Astrocyte (in vitro differentiated cells and primary cell): ENCODE results near the gene LGALS9C. TPM values are rescaled to one million over a fixed set of nuclear protein-coding genes. Genes with fewer than 3 reads are reported as not detected.
"Not testable (repeated sequence)": the region's sequence is repeated elsewhere in the genome, so short reads cannot be mapped to it uniquely, and the experiment has no call there.

Experiments used
- DNase-seq: peaks from one replicate; pipeline ENCODE4 v3.0.0-alpha.2; 2010; ENCODE audit warnings: low read depth
- FAIRE-seq: peaks from 2 replicates; lab custom pipeline; 2011; peaks lifted over from hg19 to GRCh38; lab: Jason Lieb, UNC
- H2AFZ ChIP-seq: 2 replicates; pipeline ENCODE4 v1.6.0; 2012; ENCODE audit warnings: low read depth, low read length, inconsistent platforms
- H3K27ac ChIP-seq: 2 replicates; pipeline ENCODE4 v1.5.1; 2011; ENCODE audit warnings: low read depth, low read length, inconsistent platforms
- H3K27me3 ChIP-seq: 2 replicates; pipeline ENCODE4 v1.6.0; 2011; ENCODE audit warnings: low read length, inconsistent platforms; ENCODE audit not compliant: insufficient read depth
- H3K36me3 ChIP-seq: 2 replicates; pipeline ENCODE4 v1.5.1; 2011; ENCODE audit warnings: low read length, inconsistent platforms; ENCODE audit not compliant: insufficient read depth
- H3K4me1 ChIP-seq: 2 replicates; pipeline ENCODE4 v1.5.1; 2011; ENCODE audit warnings: low read length, inconsistent platforms; ENCODE audit not compliant: insufficient read depth
- H3K4me2 ChIP-seq: 2 replicates; pipeline ENCODE4 v1.6.0; 2012; ENCODE audit warnings: low read length, inconsistent platforms
- H3K4me3 ChIP-seq: 2 replicates; pipeline ENCODE4 v1.5.1; 2011; ENCODE audit warnings: low read depth, mild to moderate bottlenecking, low read length, inconsistent platforms; ENCODE audit not compliant: insufficient read depth
- H3K79me2 ChIP-seq: 2 replicates; pipeline ENCODE4 v1.6.0; 2012; ENCODE audit warnings: mild to moderate bottlenecking, low read length, inconsistent platforms; ENCODE audit not compliant: insufficient read depth
- H3K9ac ChIP-seq: 2 replicates; pipeline ENCODE4 v1.6.0; 2012; ENCODE audit warnings: mild to moderate bottlenecking, low read length, inconsistent platforms
- H3K9me3 ChIP-seq: 2 replicates; pipeline ENCODE4 v1.5.1; 2012; ENCODE audit warnings: low read depth, mild to moderate bottlenecking, low read length, inconsistent platforms; ENCODE audit not compliant: insufficient read depth
- H4K20me1 ChIP-seq: 2 replicates; pipeline ENCODE4 v1.6.0; 2012; ENCODE audit warnings: low read length, inconsistent platforms; ENCODE audit not compliant: insufficient read depth
- H3K27ac Mint-ChIP-seq: one replicate; pipeline ENCODE4 v1.8.0; 2021; ENCODE audit warnings: mild to moderate bottlenecking, mixed read lengths; ENCODE audit not compliant: unreplicated experiment
- H3K27me3 Mint-ChIP-seq: one replicate; pipeline ENCODE4 v1.8.0; 2021; ENCODE audit warnings: low read depth, mixed read lengths; ENCODE audit not compliant: unreplicated experiment
- H3K36me3 Mint-ChIP-seq: one replicate; pipeline ENCODE4 v1.8.0; 2021; ENCODE audit warnings: low read depth, mixed read lengths; ENCODE audit not compliant: unreplicated experiment
- H3K4me1 Mint-ChIP-seq: one replicate; pipeline ENCODE4 v1.8.0; 2021; ENCODE audit warnings: low read depth, mixed read lengths; ENCODE audit not compliant: unreplicated experiment
- H3K4me3 Mint-ChIP-seq: one replicate; pipeline ENCODE4 v1.8.0; 2021; ENCODE audit warnings: mild to moderate bottlenecking, moderate library complexity, mixed read lengths; ENCODE audit not compliant: unreplicated experiment
- H3K9me3 Mint-ChIP-seq: one replicate; pipeline ENCODE4 v1.8.0; 2021; ENCODE audit warnings: mild to moderate bottlenecking, mixed read lengths; ENCODE audit not compliant: unreplicated experiment
- total RNA-seq: library from RNA; stranded (reverse); gene quantifications from 2 replicates; pipeline ENCODE4 v1.2.1, GENCODE V29; 2021
- TF ChIP-seq, protein P1 (sequence below): IDR thresholded peaks from 2 replicates; pipeline ENCODE4 v1.5.1; 2011; ENCODE audit warnings: low read depth, mild to moderate bottlenecking, inconsistent platforms, low read length, moderate library complexity; ENCODE audit not compliant: insufficient read depth

Gene LGALS9C
- total RNA-seq, 1 donor from 2014 or later, result not detected

- not testable (repeated sequence) for H3K4me1 Mint-ChIP-seq, H3K4me3 ChIP-seq, H3K27ac Mint-ChIP-seq, H3K9me3 ChIP-seq, H3K4me2 ChIP-seq, H3K79me2 ChIP-seq, FAIRE-seq, H3K9me3 Mint-ChIP-seq, H3K27ac ChIP-seq, H3K36me3 ChIP-seq, H3K4me3 Mint-ChIP-seq, H2AFZ ChIP-seq, H3K27me3 Mint-ChIP-seq, H3K4me1 ChIP-seq, H4K20me1 ChIP-seq, H3K9ac ChIP-seq, H3K36me3 Mint-ChIP-seq, H3K27me3 ChIP-seq, DNase-seq
- TF ChIP-seq, protein P1, sequence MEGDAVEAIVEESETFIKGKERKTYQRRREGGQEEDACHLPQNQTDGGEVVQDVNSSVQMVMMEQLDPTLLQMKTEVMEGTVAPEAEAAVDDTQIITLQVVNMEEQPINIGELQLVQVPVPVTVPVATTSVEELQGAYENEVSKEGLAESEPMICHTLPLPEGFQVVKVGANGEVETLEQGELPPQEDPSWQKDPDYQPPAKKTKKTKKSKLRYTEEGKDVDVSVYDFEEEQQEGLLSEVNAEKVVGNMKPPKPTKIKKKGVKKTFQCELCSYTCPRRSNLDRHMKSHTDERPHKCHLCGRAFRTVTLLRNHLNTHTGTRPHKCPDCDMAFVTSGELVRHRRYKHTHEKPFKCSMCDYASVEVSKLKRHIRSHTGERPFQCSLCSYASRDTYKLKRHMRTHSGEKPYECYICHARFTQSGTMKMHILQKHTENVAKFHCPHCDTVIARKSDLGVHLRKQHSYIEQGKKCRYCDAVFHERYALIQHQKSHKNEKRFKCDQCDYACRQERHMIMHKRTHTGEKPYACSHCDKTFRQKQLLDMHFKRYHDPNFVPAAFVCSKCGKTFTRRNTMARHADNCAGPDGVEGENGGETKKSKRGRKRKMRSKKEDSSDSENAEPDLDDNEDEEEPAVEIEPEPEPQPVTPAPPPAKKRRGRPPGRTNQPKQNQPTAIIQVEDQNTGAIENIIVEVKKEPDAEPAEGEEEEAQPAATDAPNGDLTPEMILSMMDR, result peak; percentile 9
Measured at GRCh38 chr17:18497044-18497443, 20.5 kb downstream of the LGALS9C start.

DNA sequence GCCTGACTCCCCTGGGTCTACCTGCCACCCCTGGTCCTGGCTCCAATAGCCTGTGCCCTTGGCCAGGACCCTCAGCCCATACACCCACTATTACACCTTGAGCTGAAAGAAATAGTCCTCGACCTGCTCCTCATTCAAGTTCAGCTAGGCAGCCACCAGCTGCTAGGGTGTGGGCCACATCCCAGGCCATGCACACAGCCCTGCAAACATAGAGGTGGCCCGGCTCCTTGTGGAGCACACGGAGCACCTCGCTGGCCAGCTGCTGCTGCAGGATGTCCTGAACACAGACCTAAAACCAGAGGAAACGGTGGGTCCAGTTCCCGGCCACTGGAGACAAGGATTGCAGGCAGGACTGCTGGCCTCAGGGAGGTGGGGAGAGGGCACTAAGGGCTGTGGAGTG lies 22.5 kb downstream of the LGALS9C start:
- not testable (repeated sequence) for FAIRE-seq, H3K27me3 ChIP-seq, H3K27me3 Mint-ChIP-seq, H3K9me3 Mint-ChIP-seq, H3K9ac ChIP-seq, H3K4me2 ChIP-seq, DNase-seq, H3K79me2 ChIP-seq, H3K36me3 Mint-ChIP-seq, H3K36me3 ChIP-seq, H3K4me1 Mint-ChIP-seq, H3K4me3 ChIP-seq, H4K20me1 ChIP-seq, H2AFZ ChIP-seq, H3K9me3 ChIP-seq, H3K27ac ChIP-seq, H3K4me1 ChIP-seq, H3K27ac Mint-ChIP-seq, H3K4me3 Mint-ChIP-seq

DNA sequence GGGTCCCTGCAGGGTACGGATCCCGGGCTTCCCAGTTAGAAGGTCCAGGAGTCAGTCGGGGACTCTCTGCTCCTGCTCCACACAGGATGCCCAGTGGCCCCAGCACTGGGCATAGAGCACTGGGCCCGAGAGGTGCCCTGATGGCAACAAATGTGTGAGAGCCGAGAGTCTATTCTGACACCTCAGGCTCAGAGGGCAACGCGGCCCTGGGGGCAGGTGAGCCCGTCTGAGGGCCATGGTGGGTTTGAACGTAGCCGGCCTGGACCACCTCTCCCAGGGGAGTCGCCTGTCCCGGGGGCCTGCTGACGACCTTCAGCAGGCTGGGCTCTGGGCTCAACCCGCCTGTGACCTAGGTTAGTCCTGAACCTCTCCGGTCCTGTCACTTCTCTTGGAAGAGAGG lies 23.2 kb downstream of the LGALS9C start:
- not testable (repeated sequence) for H3K4me3 ChIP-seq, H3K36me3 Mint-ChIP-seq, H3K4me3 Mint-ChIP-seq, FAIRE-seq, H3K9ac ChIP-seq, H3K36me3 ChIP-seq, H3K9me3 Mint-ChIP-seq, H2AFZ ChIP-seq, H3K4me1 ChIP-seq, H3K27me3 ChIP-seq, H3K79me2 ChIP-seq, H3K4me2 ChIP-seq, DNase-seq, H3K27me3 Mint-ChIP-seq, H3K27ac ChIP-seq, H3K27ac Mint-ChIP-seq, H3K4me1 Mint-ChIP-seq, H4K20me1 ChIP-seq, H3K9me3 ChIP-seq

GRCh38 chr17:18500281-18500680 lies 23.7 kb downstream of the LGALS9C start:
- not testable (repeated sequence) for FAIRE-seq

GRCh38 chr17:18500816-18501215 lies 24.2 kb downstream of the LGALS9C start:
- not testable (repeated sequence) for H3K27ac Mint-ChIP-seq, H3K27me3 Mint-ChIP-seq, DNase-seq, H4K20me1 ChIP-seq, H2AFZ ChIP-seq, H3K36me3 Mint-ChIP-seq, H3K27ac ChIP-seq, H3K4me1 ChIP-seq, H3K4me3 ChIP-seq, H3K36me3 ChIP-seq, FAIRE-seq, H3K9me3 ChIP-seq, H3K9me3 Mint-ChIP-seq, H3K27me3 ChIP-seq, H3K4me2 ChIP-seq, H3K4me1 Mint-ChIP-seq, H3K4me3 Mint-ChIP-seq, H3K79me2 ChIP-seq, H3K9ac ChIP-seq

More at GRCh38 chr17:18500281-18500680, 23.7 kb downstream of the LGALS9C start:
- not testable (repeated sequence) for H3K36me3 ChIP-seq, H3K4me1 ChIP-seq, DNase-seq, H3K27ac ChIP-seq, H3K79me2 ChIP-seq, H3K27ac Mint-ChIP-seq, H3K27me3 Mint-ChIP-seq, H3K4me2 ChIP-seq, H3K4me3 Mint-ChIP-seq, H3K27me3 ChIP-seq, H2AFZ ChIP-seq, H3K4me3 ChIP-seq, H3K9ac ChIP-seq, H3K4me1 Mint-ChIP-seq, H3K36me3 Mint-ChIP-seq, H3K9me3 Mint-ChIP-seq, H4K20me1 ChIP-seq, H3K9me3 ChIP-seq

- H3K4me1 Mint-ChIP-seq, H3K4me3 Mint-ChIP-seq, H4K20me1 ChIP-seq, DNase-seq, H3K9me3 Mint-ChIP-seq, H3K4me1 ChIP-seq, H3K36me3 Mint-ChIP-seq, H3K4me2 ChIP-seq, H3K79me2 ChIP-seq, FAIRE-seq, H3K27ac Mint-ChIP-seq, H3K27ac ChIP-seq, H2AFZ ChIP-seq, H3K27me3 ChIP-seq, H3K9me3 ChIP-seq, H3K9ac ChIP-seq, H3K4me3 ChIP-seq, H3K36me3 ChIP-seq, H3K27me3 Mint-ChIP-seq: not testable (repeated sequence)
Measured at GRCh38 chr17:18503221-18503620, 26.6 kb downstream of the LGALS9C start.
